ENCODE results near the gene ZNF460.

Gene ZNF460

GRCh38 chr19:57327993-57328392 lies 47.7 kb downstream of the ZNF460 start:
- no peak overlapping the region for H3K27ac ChIP-seq (ENCODE audit: insufficient read depth in 1 of 2, low read depth in 1 of 2, low read length in 2 of 2, poor library complexity in 1 of 2, severe bottlenecking in 2 of 2)
- 100% methylated on average over 3 of the region's 8 CpGs for WGBS (ENCODE audit: insufficient coverage)
- no peaks in the 10 kb centered on the region for H3K27me3 ChIP-seq (replicated peaks in 2 of 5; ENCODE audit: control insufficient read depth in 4 of 5, insufficient read depth in 5 of 5, low read length in 4 of 5)
- H3K9me3 ChIP-seq (ENCODE audit: control extremely low read depth in 1 of 5, control insufficient read depth in 4 of 5, insufficient read depth in 2 of 5, low read depth in 1 of 5, low read length in 4 of 5) = peaks cover 0 to 50% (median 30%) of the 10 kb centered on the region in 5 experiments
- ChIA-PET POLR2A (no interaction called here), CTCF (no interaction called here)
- no peak for DNase-seq
- H3K4me3 ChIP-seq (ENCODE audit: control insufficient read depth in 1 of 7, extremely low read depth in 1 of 7, insufficient read depth in 4 of 7, low read depth in 2 of 7, low read length in 6 of 7) = no peak overlapping the region
- H3K36me3 ChIP-seq (ENCODE audit: control insufficient read depth in 4 of 4, insufficient read depth in 4 of 4, low read length in 3 of 4) = peaks cover 40 to 70% (median 54%) of the 10 kb centered on the region in 4 experiments
- H3K4me1 ChIP-seq (ENCODE audit: control extremely low read depth in 1 of 4, control insufficient read depth in 4 of 4, insufficient read depth in 4 of 4, low read length in 3 of 4) = no peaks in the 10 kb centered on the region

GRCh38 chr19:57334191-57334590 lies 53.9 kb downstream of the ZNF460 start:
- H3K4me1 ChIP-seq (ENCODE audit: control extremely low read depth in 1 of 4, control insufficient read depth in 4 of 4, insufficient read depth in 4 of 4, low read length in 3 of 4) = no peaks in the 10 kb centered on the region
- no peak overlapping the region for H3K4me3 ChIP-seq (ENCODE audit: control insufficient read depth in 1 of 7, extremely low read depth in 1 of 7, insufficient read depth in 4 of 7, low read depth in 2 of 7, low read length in 6 of 7)
- WGBS (ENCODE audit: insufficient coverage) = 97% methylated on average over 4 of the region's 4 CpGs
- ChIA-PET POLR2A (no interaction called here), CTCF (no interaction called here)
- H3K9me3 ChIP-seq (ENCODE audit: control extremely low read depth in 1 of 5, control insufficient read depth in 4 of 5, insufficient read depth in 2 of 5, low read depth in 1 of 5, low read length in 4 of 5) = peaks cover 0 to 11% (median under 1%) of the 10 kb centered on the region in 5 experiments
- H3K36me3 ChIP-seq (ENCODE audit: control insufficient read depth in 4 of 4, insufficient read depth in 4 of 4, low read length in 3 of 4) = peaks cover 3 to 13% (median 9%) of the 10 kb centered on the region in 4 experiments
- no peak for DNase-seq
- H3K27me3 ChIP-seq (replicated peaks in 2 of 5; ENCODE audit: control insufficient read depth in 4 of 5, insufficient read depth in 5 of 5, low read length in 4 of 5) = no peaks in the 10 kb centered on the region
- no peak overlapping the region for H3K27ac ChIP-seq (ENCODE audit: insufficient read depth in 1 of 2, low read depth in 1 of 2, low read length in 2 of 2, poor library complexity in 1 of 2, severe bottlenecking in 2 of 2)

- Histone ChIP-seq H3K9me3 (ENCODE audit: control extremely low read depth in 1 of 5, control insufficient read depth in 4 of 5, insufficient read depth in 2 of 5, low read depth in 1 of 5, low read length in 4 of 5) (peaks cover 0 to 10% (median 0%) of the 10 kb centered on the region in 5 experiments), H3K4me1 (ENCODE audit: control extremely low read depth in 1 of 4, control insufficient read depth in 4 of 4, insufficient read depth in 4 of 4, low read length in 3 of 4) (no peaks in the 10 kb centered on the region), H3K4me3 (ENCODE audit: control insufficient read depth in 1 of 7, extremely low read depth in 1 of 7, insufficient read depth in 4 of 7, low read depth in 2 of 7, low read length in 6 of 7) (no peak overlapping the region), H3K27me3 (replicated peaks in 2 of 5; ENCODE audit: control insufficient read depth in 4 of 5, insufficient read depth in 5 of 5, low read length in 4 of 5) (peaks cover 0 to 4% (median 3%) of the 10 kb centered on the region in 5 experiments), H3K27ac (ENCODE audit: insufficient read depth in 1 of 2, low read depth in 1 of 2, low read length in 2 of 2, poor library complexity in 1 of 2, severe bottlenecking in 2 of 2) (no peak overlapping the region), H3K36me3 (ENCODE audit: control insufficient read depth in 4 of 4, insufficient read depth in 4 of 4, low read length in 3 of 4) (peaks cover 0 to 2% (median 0%) of the 10 kb centered on the region in 4 experiments)
- POLR2A ChIA-PET = no interaction called here
- CTCF ChIA-PET = no interaction called here
- 100% methylated on average over 2 of the region's 3 CpGs for WGBS (ENCODE audit: insufficient coverage)
- no peak for DNase-seq
Measured at GRCh38 chr19:57338877-57339276, 58.6 kb downstream of the ZNF460 start.

GRCh38 chr19:57342582-57342981 lies 62.3 kb downstream of the ZNF460 start:
- CTCF ChIA-PET = no interaction called here
- no peak for DNase-seq
- WGBS (ENCODE audit: insufficient coverage) = 72% methylated on average over 3 of the region's 6 CpGs
- H3K9me3 ChIP-seq (ENCODE audit: control extremely low read depth in 1 of 5, control insufficient read depth in 4 of 5, insufficient read depth in 2 of 5, low read depth in 1 of 5, low read length in 4 of 5) = peaks cover 0 to 4% (median 0%) of the 10 kb centered on the region in 5 experiments
- no peak overlapping the region for H3K27ac ChIP-seq (ENCODE audit: insufficient read depth in 1 of 2, low read depth in 1 of 2, low read length in 2 of 2, poor library complexity in 1 of 2, severe bottlenecking in 2 of 2)
- POLR2A ChIA-PET = no interaction called here
- H3K27me3 ChIP-seq (replicated peaks in 2 of 5; ENCODE audit: control insufficient read depth in 4 of 5, insufficient read depth in 5 of 5, low read length in 4 of 5) = peaks cover 0 to 8% (median 3%) of the 10 kb centered on the region in 5 experiments
- no peak overlapping the region for H3K4me3 ChIP-seq (ENCODE audit: control insufficient read depth in 1 of 7, extremely low read depth in 1 of 7, insufficient read depth in 4 of 7, low read depth in 2 of 7, low read length in 6 of 7)
- no peaks in the 10 kb centered on the region for H3K36me3 ChIP-seq (ENCODE audit: control insufficient read depth in 4 of 4, insufficient read depth in 4 of 4, low read length in 3 of 4)
- no peaks in the 10 kb centered on the region for H3K4me1 ChIP-seq (ENCODE audit: control extremely low read depth in 1 of 4, control insufficient read depth in 4 of 4, insufficient read depth in 4 of 4, low read length in 3 of 4)

All from common myeloid progenitor, CD34-positive (primary cell).